ENCODE results near the gene HNRNPU.
A peak's percentile ranks its signal among the peaks of the same experiment; 100 is the strongest.

DNA sequence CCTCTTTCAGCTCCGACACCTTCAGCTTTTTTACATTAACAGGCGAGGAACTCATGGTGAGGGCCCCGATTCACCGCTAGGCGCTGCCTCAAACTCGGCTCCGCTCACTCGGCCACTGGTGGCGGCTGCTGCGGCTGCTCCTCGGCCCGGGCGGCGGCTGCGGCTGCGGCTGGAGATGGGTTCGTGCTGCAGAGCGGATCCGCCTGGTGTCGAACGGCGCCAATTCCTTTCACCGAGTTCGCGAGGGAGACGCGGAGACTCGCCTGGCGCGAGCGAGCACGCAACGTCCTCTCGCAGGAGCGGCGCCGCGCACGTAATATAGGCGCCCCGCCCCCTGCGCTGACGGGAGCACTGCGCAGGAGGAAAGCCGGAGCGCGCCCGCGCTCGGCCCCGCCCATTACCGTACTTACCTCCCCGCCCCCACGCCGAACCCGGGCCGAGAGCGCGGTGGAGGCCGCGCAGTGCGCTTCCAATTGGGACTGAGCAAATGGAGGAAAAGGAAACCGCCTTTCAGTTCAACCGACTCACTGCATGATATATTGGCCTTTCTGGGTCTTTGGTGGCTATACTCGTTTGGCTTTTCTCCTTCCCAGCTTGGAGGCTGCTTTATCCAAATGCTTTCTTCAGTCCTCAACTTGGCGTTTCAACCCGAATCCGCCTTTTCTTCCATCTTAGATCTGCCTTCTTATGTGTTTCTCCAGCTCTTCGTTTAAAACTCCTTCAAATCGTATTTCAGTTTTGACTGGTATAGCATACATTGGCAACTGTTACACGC lies at the start of gene HNRNPU:
- TF ChIP-seq CTCF (IDR thresholded peaks at IDR 0.05), result peak; percentile 48
- TF ChIP-seq EZH2 (IDR thresholded peaks at IDR 0.05), result no peak
